A673 (cell line): ENCODE data around the gene APOL6. TPM values are rescaled to one million over a fixed set of nuclear protein-coding genes. Genes with fewer than 3 reads are reported as not detected.

Experiments
- BruUV-seq: library from RNA; stranded (reverse); fragments of 400-500 nt; replicated peaks from 2 replicates; lab custom pipeline; 2021; lab: Mats Ljungman, UMichigan
- CTCF ChIA-PET: fragments of 300-600 bp; sonication (Branson Sonifier 250); formaldehyde crosslinking; loops from one replicate; lab custom pipeline; 2022; ENCODE audit warnings: antibody characterized with exemption; lab: Charles Lee
- POLR2A ChIA-PET: fragments of 300-600 bp; sonication (Branson Sonifier 250); formaldehyde crosslinking; loops from one replicate; lab custom pipeline; 2022; ENCODE audit warnings: antibody characterized with exemption; ENCODE audit not compliant: low non-redundant PET; lab: Charles Lee
- DNase-seq: peaks from one replicate; pipeline ENCODE4 v3.0.0-alpha.2; 2015; ENCODE audit warnings: low spot score
- H3K27ac ChIP-seq: fragments of 200-600 bp; sonication (generic); 2 replicates; pipeline ENCODE4 v1.5.1; 2016; ENCODE audit warnings: mixed run types, low read depth, mild to moderate bottlenecking, mixed read lengths, antibody characterized with exemption, low read length; ENCODE audit not compliant: poor library complexity, severe bottlenecking
- H3K27me3 ChIP-seq: fragments of 200-600 bp; sonication (generic); replicated peaks from 2 replicates; pipeline ENCODE4 v1.6.1; 2017; ENCODE audit warnings: mixed run types, low read depth, mild to moderate bottlenecking, mixed read lengths, antibody characterized with exemption, low read length; ENCODE audit not compliant: insufficient read depth, poor library complexity
- H3K36me3 ChIP-seq: fragments of 200-600 bp; sonication (generic); 2 replicates; pipeline ENCODE4 v1.6.1; 2016; ENCODE audit warnings: mixed run types, mild to moderate bottlenecking, mixed read lengths, antibody characterized with exemption, low read length; ENCODE audit not compliant: insufficient read depth, poor library complexity, severe bottlenecking
- H3K4me1 ChIP-seq: fragments of 200-600 bp; sonication (generic); 2 replicates; pipeline ENCODE4 v1.6.1; 2017; ENCODE audit warnings: mixed run types, mild to moderate bottlenecking, mixed read lengths, antibody characterized with exemption, low read length; ENCODE audit not compliant: insufficient read depth, poor library complexity, severe bottlenecking
- H3K4me3 ChIP-seq: fragments of 200-600 bp; sonication (generic); 2 replicates; pipeline ENCODE4 v1.5.1; 2016; ENCODE audit warnings: low read depth, mixed run types, mild to moderate bottlenecking, mixed read lengths, low read length; ENCODE audit not compliant: poor library complexity, severe bottlenecking
- H3K9me3 ChIP-seq: fragments of 200-600 bp; sonication (generic); 2 replicates; pipeline ENCODE4 v1.6.1; 2016; ENCODE audit warnings: mixed run types, low read depth, mild to moderate bottlenecking, mixed read lengths, antibody characterized with exemption, low read length; ENCODE audit not compliant: poor library complexity, severe bottlenecking
- CTCF ChIP-seq: fragments of 300-800, 200-600 bp; sonication (generic); conservative IDR thresholded peaks from 2 replicates; pipeline ENCODE4 v1.5.1; 2017; ENCODE audit warnings: low read depth, mild to moderate bottlenecking, antibody characterized with exemption, low read length, moderate library complexity, mixed read lengths
- EZH2 ChIP-seq: fragments of 200-600 bp; sonication (generic); IDR thresholded peaks from 2 replicates; pipeline ENCODE4 v1.6.1; 2017; ENCODE audit warnings: borderline replicate concordance, low read depth, mild to moderate bottlenecking, mixed read lengths, antibody characterized with exemption, low read length; ENCODE audit not compliant: poor library complexity, severe bottlenecking
- intact Hi-C: fragments of 100-400 bp; cut with micrococcal nuclease; formaldehyde crosslinking; loops from one replicate; pipeline ENCODE4 v1.10.0; 2022; ENCODE audit not compliant: unreplicated experiment
- total RNA-seq: library from RNA; stranded (reverse); gene quantifications from 2 replicates; pipeline ENCODE4 v1.2.3, GENCODE V29; 2021

Gene APOL6
- total RNA-seq, 1 experiment from 2014 or later: 6.3 TPM

GRCh38 chr22:35642305-35642741, 5.9 kb upstream of the APOL6 start:
- Histone ChIP-seq H3K4me1 (no peaks in the 10 kb centered on the region), H3K4me3 (no peak overlapping the region), H3K9me3 (no peaks in the 10 kb centered on the region), H3K27me3 (no peaks in the 10 kb centered on the region), H3K27ac (no peak overlapping the region), H3K36me3 (no peaks in the 10 kb centered on the region)
- intact Hi-C loops: no loop called here
- no peak for TF ChIP-seq EZH2
- TF ChIP-seq CTCF: no peak
- DNase-seq: no peak
- POLR2A ChIA-PET: no interaction called here
- BruUV-seq: no TSS peak
- CTCF ChIA-PET: no interaction called here

- Histone ChIP-seq H3K27me3 (no peaks in the 10 kb centered on the region), H3K9me3 (no peaks in the 10 kb centered on the region), H3K4me1 (peaks cover 8% of the 10 kb centered on the region), H3K27ac (no peak overlapping the region), H3K36me3 (no peaks in the 10 kb centered on the region), H3K4me3 (no peak overlapping the region)
- TF ChIP-seq EZH2 (no peak), CTCF (no peak)
- ChIA-PET CTCF (no interaction called here), POLR2A (no interaction called here)
- no TSS peak for BruUV-seq
- intact Hi-C loops: no loop called here
- DNase-seq: no peak
These were observed 4.3 kb upstream of the APOL6 start for GRCh38 chr22:35643991-35644390.

- TF ChIP-seq CTCF: no peak
- TF ChIP-seq EZH2: no peak
- Histone ChIP-seq H3K27ac (no peak overlapping the region), H3K4me3 (no peak overlapping the region), H3K27me3 (no peaks in the 10 kb centered on the region), H3K4me1 (peaks cover 18% of the 10 kb centered on the region), H3K9me3 (no peaks in the 10 kb centered on the region), H3K36me3 (no peaks in the 10 kb centered on the region)
- BruUV-seq: no TSS peak
- CTCF ChIA-PET: no interaction called here
- POLR2A ChIA-PET: no interaction called here
- intact Hi-C loops: no loop called here
- DNase-seq: no peak
These were observed 2.6 kb upstream of the APOL6 start for GRCh38 chr22:35645646-35646045.
